ENCODE data around the gene C8G.

C8G gene

DNA sequence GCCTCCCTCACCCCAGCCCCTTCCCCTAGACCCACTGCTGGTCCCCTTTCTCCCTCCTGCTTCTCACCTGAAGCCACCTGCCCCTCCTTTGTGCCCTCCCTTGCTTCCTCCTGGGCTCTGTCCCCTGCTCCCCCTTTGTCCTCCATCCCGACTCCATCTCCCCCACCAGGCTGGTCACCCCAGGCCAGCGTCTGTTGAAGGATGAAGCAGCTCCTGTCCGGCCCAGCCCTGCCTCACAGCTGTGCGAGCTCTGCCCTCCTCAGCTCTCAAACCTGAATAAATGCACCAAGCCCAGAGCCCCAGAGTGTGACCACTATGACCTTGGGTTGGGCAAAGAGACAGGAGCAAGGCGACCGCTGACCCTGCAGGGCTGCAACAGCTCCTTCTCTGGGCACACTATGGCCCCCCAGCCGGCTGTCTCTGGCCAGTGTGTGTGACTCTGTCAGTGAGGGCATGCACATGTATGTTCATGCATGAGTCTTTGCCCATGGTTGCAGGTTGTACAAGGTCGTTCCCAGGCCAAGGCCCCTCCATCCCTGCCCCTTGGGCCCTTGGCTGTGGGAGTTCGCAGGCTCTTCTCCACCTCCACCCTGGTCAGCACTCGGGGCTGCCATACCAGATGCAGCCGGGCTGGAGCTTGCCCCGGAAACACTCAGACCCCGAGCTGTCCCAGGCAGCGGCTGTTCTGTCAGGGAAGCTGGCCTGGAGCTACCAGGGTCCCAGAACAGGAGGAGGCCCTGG, 10.3 kb downstream of the C8G start:
- no peak for DNase-seq

DNA sequence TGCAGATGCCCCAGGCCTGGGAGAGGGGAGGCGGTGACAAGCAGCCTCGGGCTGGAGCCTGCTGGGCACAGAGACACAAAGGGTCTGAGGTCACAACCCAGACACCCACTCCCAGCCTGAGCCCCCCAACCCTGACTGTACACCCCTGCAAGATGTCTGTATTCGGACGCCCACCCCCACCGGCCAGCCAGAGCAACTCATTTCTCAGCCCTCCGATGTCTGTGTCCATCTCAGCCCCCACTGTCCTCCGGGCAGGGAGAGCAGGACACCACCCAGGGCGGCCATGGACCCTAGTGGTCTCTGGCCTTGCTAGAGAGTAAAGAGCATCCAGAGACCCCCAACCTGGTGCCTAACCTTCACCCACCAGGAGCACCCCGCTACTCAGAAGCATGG, 10.9 kb downstream of the C8G start:
- DNase-seq: no peak

DNA sequence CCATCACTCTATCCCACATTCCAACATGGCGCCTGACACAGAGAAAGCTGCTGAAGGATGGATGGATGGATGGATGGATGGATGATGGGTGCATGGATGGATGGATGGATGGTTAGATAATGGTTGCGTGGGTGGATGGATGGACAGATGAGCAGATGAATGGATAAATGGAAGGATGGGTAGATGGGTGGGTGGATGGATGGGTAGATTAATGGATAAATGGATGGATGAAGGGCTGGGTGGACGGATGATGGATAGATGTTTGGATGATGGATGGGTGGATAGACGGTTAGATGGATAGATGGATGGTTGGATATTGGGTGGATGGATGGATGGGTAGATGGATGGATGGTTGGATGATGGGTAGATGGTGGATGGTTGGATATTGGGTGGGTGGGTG, 11.6 kb downstream of the C8G start:
- DNase-seq: no peak

DNA sequence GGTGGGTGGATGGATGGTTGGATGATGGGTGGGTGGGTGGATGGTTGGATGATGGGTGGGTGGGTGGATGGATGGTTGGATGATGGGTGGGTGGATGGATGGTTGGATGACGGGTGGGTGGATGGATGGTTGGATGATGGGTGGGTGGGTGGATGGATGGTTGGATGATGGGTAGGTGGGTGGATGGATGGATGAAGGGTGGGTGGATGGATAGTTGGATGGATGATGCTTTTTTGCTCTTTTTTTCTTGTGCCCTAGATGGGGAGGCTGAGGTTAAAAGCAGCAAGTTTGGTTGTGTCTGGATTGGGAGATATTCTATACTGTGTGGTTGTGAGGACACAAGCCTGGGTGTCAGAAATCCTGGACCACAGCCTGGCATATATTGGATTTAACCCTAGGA, 12.4 kb downstream of the C8G start:
- DNase-seq: no peak

DNA sequence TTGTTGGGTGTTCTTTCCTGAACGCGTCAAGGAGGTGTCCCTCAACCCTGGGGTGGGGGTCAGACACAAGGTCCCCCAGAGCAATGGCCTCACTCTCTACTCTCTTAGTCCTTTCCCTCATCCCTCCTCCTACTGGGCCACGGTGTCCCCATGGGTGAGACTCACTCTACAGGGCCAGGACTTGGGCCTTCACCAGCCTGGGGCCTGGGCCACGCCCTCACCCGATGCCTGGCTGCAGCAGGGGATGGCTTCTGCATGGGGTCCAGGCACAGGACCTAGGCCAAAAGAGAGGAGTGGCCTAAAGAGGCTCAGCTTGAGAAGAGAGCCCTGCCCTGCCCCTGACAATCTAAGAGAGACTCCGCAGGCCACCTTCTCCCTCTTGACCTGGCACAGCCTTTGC, 12.9 kb downstream of the C8G start:
- no peak for DNase-seq

DNA sequence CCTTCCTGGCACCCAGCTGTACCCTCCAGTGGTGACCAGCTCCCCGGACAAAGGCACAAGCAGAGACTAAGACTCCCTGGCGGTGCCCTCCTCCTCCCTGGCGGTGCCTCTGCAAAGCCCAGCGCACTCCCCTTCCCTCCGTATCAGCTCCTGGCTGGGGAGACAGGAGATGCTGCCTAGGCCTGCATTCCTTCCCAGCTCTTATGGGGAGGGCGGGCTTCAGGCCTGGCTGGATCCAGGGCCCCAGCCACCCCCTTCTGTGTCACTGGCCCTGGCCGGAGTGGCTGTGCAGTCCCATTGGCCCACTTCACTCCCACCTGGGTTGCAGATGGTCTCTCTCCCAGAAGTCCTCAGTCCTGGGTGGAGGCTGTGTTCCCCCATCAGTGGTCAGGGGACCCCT, 13.4 kb downstream of the C8G start:
- no peak for DNase-seq

DNA sequence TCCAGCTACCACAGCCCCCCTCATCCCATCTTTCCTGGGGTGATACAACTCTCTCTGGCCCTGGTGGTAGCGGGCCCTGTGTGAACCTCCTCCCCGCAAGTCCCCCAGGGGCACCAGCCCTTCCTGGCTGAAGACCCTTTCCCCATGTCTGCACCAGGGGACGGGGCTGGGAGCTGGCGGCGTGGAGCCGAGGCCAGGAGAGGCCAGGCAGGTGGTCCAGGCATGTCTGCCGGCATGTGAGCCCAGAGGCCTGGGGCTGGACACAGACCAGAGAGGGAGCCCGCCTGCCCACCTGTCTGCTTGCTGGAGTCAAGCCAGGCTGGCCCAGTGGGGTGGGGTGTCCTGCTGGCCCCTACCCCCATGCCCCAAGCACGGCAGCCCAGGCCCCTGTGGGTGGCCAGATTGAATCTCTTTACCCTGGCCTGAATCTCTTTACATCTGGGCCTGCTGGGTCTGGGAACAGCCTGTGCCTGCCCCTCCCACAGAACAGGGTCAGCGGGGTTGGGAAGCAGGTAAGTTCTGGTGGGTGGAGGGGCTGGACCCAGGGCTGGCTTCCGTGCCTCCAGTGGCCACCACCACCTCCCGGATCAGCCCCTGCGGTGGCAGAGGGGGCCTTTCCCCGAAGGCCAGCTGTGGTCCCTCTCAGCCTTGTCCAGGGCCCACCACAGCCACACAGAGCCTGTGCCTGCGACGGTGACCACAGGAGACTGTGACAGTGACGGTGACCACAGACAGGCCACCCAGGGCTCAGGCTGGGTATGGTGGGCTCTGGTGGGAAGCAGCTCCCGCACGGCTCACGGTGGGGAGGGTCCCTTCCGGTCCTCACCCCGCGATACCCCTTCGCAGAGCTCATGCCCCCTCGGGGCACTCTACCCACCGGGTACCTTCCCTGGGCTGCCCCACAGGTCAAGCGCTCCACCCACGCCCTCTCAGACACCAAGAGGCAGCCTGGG, 14.1 kb downstream of the C8G start:
- DNase-seq: no peak

DNA sequence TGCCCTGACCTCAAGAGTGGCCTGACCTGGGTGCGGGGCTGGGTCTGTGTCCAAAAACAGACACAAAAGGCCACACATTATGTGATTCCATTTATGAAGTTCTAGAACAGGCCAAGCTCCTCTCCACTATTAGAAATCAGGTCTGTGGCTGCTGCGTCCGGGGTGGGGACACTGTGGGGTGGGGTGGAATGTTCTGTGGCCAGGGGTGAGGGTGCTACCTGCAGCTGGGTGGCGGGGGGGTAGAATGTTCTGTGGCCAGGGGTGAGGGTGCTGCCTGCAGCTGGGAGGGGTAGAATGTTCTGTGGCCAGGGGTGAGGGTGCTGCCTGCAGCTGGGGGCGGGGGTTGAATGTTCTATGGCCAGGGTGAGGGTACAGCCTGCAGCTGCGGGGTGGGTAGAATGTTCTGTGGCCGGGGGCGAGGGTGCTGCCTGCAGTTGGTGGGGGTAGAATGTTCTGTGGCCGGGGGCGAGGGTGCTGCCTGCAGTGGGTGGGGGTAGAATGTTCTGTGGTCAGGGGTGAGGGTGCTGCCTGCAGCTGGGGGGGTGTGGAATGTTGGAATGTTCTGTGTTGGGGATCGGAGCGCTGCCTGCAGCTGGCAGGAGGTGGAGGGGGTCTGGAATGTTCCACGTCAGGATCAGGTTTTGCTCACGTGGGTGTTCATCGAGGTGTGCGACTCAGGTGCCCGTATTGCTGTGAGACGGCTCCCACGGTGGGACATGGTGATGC, 15.3 kb downstream of the C8G start:
- DNase-seq: no peak

DNA sequence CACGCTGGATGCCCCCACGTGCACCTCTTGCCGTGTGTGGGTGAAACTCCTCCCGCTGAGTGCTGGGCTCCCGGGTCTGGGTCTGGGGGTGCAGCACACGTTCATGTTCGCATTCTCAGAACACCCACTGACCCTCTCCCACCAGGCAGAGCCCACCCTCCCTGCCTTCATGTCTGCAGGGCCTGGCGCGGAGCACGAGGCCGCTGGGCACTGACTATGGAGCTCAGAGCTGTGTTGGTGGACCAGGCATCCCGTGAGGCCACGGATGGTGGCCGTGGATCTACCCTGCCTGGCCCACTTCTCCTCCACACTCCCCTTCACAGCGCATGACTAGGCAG, 15.9 kb downstream of the C8G start:
- DNase-seq: no peak

DNA sequence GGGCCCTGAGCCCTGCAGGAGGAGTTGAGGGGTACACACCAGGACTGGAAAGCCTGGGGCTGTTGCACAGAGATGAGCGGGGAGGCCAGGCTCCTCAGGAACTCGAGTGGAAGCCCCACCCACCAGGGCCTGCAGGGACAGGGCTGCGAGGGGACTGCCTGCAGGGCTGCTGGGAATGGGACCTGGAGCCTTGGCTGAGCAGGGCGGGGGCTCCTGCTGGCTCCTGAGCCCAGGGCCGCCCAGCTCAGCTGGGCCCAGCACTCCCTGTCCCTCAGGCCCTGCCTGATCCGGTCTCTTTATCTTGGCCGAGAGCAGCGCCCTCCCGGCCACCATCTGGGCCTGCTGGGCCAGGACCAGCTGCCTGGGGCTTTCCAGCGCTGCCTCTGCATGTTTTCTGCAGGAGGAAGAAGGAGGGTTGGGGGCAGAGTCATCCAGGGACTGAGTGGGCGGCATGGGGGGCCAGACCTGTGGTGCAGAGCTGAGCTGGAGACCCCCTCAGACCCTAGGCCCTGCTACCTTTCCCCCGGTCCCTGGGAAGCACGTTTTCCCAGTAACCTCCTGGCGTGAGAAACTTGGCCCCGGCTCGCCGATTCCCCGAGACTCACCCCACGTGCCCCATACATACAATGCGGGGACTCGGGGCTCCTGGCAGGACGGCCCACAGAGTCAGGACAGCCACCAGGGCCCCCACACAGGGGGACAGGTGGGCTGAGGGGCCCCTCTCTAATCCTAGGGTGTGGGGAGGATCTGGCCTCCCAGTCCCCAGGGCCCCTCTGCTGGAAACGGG, 16.4 kb downstream of the C8G start:
- no peak for DNase-seq

DNA sequence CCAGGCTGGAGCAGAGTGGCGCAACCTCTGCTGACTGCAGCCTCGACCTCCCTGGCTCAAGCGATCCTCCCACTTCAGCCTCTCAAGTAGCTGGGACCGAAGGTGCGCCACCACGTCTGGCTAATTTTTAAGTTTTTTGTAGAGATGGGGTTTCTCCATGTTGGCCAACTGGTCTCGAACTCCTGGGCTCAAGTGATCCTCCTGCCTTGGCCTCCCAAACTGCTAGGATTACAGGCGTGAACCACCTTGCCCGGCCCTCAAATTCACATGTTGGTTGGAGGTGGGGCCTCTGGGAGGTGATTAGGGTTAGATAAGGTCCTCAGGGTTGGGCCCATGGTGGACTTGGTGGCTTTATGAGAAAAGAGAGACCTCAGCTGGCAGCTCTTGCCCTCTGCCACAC, 17.1 kb downstream of the C8G start:
- DNase-seq: no peak

DNA sequence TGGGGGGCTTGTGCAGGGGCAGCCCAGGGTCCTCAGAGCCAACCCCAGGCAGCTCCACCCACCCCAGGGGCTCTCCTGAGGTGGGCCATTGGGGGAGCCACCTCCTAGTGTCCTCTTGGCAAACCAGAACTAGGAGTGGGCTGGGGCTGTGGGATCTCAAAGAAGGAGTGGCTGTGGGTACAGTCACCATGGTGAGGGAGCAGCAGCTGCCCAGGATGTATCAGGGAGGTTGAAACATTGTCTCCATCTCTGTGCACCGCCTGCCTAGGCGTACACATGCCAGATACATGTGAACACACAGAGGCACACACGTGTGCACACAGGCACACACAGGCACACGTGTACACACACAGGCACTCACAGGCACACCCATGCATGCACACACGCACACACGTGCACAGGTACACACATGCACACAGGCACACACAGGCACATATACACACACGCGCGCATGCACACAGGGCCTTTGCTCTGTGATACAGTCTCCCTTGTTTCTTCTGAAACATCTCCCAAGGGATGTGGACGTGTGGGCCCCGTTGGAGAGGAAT, 17.7 kb downstream of the C8G start:
- DNase-seq: no peak

DNA sequence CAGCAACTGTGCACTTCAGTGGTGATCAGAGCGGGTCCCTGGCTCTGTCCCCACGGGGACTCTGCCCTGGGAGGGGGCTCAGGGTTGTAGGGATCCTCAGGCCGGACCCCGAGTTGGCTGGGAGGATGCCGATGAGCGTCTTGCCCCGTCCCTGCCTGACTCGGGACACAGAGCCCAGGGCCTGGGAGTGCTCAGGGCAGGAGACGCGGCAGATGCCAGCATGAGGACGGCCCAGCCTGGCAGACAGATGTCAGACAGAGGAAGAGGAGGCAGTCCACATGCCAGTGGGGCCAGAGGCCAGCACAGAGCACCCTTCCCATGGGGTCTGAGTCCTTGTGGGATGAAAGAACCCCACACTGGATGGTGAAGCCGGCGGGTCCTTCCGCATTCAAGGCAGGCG, 18.3 kb downstream of the C8G start:
- no peak for DNase-seq

DNA sequence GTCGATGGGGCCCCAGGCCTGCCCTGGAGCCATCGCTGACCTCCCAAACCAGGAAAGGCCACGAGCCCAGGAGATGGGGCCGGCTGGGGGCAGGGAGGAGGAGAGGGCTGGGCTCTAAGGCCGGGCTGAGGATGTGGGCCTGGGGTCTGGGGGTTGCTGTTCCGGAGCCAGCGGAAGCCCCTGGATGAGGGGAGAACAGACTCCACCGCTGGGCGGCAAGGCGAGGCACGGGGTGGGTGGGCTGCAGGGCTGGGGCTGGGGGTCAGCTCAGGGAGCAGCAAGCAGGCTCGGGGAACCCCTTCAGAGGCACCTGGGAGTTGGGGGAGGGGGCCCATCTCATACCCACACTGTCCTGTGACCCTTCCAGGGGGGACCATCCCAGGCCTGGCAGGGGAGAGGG, 18.7 kb downstream of the C8G start:
- DNase-seq: no peak

DNA sequence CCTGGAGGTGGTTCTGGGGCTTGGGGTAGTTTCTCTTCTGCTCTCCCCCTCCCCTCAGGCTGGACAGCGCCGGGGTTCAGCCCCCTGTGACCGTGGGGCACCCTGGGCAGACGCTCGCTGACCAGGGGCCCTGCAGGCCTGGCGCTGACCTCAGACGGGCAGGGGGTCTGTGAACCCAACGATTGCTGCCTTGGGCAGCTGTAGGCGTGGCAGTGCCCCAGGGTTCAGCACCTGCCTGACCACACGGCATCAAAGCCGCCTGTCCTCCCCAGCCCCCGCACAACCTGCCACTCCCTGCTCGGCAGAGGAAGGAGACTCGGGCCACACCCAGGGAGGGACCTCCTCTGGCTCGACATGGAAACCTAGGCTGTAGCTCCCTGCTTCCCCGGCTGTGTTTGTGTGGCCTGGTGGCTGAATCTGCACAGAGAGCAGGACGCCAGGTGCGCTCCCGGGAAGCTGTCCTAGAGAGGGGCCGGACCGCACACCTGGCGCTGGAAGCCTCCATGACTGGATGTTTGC, 19.2 kb downstream of the C8G start:
- DNase-seq: no peak

DNA sequence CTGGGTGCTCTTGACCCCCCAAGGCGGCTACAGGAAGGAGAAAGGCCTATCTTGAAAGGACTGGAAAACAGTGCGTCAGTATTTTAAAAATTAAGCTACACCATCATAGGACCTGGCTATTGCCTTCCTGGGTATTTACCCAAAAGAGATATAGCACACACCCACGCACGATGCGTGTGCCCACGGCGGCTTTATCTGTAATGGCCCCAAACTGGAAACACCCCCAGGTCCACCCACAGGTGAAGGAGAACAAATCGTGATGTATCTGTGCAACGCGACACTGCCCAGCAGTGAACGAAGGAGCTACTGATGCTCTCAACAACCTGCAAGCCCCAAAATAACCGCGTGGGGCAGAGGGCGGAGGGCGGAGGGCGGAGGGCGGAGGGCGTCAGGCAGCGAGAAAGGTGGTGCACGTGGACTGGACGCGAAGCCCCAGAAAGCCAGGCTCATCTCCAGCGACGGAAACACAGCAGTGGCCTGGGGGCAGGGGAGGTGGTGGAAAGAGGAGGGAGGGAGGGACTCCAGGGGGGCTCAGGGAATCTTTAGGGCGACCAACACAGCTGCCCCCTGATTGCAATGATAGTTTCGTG, 19.9 kb downstream of the C8G start:
- no peak for DNase-seq

DNA sequence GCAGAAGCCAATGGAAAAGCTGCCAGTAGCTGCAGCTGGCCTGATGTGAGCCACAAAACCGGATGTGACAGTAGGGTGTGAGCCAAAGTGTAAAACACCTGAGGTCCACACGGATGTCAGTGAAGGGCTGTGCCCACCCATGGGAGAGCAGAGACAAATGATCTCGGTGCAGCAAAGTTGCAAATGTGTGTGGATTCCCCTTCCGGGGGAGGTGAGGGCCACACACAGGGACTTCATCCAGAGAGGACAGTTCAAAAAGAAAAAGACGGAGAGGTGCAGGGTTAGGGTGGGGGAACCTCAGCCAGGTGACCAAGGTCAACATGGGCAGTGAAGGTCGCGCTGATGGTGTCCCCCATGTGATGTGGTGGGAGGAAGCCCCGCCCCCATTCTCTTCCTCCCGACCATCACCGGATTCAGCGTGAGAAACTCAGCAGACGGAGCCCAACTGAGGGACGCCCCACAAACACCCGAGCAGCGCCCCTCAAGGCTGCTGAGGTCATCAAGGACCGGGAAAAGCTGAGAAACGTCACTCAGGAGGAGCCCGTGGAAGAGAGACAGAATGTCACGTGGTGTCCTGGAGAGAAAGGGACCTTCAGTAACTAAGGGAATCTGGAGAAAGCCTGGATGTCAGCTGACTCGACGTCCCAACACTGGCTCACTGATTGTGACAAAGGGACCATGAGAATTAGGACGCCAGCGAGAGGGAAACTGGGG, 20.9 kb downstream of the C8G start:
- no peak for DNase-seq

DNA sequence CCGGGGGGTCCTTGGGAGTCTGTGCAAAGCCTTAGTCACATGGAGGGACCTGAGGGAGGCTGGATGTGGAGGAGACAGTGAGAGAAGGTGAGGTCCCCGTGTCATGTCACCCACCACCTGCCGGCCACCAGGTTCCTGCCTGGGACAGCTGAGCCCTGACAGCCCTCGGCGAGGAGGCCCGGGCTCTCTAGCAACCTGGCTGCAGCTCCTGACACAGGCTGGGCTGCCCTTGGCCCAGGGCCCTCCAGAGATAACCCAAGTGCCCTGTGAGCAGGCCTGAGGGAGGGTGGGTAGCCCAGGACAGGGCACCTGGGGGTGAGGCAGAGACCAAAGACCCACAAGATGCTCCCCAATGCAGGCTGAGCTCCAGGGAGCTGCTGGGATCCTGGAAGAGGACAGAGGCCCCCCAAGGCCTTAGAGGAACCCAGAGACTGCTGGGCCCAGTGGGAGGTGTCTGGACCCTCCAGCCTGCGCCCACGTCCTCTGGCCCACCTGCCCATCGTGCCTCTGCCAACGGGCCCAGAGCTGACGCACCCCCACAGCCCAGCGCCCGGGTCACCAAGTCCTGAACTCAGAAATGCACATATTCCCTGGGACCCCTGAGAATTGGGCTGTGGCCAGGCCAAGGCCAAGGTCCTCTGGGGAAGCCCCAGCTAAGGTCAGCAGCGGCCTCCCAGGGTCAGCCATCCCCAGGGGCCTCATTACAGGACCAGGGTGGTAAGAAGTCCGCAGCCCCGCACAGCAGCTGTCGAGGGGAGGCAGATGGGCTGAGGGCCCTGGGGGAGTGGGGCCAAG, 23.5 kb downstream of the C8G start:
- DNase-seq: no peak

DNA sequence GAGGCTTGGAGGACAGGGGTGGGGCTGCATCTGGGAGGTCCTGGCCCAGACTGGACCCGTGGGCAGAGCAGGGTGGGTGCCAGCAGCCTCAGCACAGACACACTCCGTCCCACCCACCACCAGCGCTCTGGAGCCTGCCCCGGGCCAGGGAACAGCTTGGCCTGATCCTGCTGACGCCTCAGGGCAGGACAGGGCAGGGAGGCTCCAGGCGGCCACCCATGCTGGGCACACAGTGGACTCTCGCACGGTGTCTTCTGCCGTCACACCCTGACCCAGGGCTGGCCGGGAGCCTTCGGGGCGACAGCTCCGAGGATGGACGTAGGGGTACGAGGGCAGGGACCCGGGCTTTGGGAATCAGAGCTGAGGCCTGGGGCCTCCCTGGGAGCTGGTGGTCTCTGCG, 24.1 kb downstream of the C8G start:
- DNase-seq: no peak

DNA sequence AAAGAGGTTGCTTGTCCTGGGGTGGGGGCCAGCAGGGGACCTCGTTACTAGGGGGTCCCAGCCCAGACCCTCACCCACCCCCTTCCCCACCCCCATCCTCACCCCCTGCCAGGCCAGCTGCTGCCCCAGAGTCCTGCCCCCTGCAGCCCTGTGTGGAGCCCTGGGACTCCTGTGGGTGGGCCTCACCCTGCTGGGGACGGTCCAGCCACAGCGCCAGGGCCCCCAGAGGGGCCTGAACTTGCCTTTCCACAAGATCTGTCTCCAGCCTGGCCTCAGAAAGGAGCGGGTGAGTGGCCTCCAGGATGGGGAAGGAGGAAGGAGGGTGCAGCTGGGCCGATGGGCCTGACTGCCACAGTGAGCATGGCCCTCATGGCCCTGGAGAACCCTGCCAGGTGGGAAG, 24.7 kb downstream of the C8G start:
- DNase-seq: no peak

DNA sequence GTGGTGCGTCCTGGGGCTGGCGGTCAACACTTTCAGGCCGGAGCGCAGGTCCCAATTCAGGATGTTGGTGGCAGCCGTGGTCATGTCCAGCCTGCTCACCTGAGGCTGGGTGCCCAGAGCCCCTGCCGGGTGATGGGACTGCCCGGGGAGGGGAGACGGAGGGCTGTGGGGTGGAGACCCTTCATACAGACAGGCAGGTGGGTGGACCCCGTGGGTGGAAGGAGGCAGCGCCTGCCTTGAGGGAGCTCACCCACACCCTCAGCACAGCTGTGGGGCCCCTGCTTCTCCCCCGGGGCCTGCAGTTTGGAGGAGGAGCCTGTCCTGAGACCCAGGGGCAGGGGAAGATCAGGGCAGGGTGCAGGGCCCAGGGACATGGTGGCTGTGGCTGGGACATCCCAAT, 25.3 kb downstream of the C8G start:
- DNase-seq: no peak
